ENCODE data around the gene AGRP.
"Not testable (repeated sequence)": the region's sequence is repeated elsewhere in the genome, so short reads cannot be mapped to it uniquely, and the experiment has no call there.

AGRP gene

DNA sequence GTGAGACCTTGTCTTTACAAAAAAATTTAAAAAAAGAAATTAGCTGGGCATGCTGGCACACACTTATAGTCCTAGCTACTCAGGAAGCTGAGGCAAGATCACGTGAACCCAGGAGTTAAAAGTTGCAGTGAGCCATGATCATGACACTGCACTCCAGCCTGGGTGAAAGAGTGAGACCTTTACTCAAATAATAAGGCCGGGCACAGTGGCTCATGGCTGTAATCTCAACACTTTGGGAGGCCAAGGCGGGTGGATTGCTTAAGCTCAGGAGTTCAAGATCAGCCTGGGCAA, 33.8 kb upstream of the AGRP start:
- no peak for ATAC-seq
- Mint-ChIP-seq H3K4me3 (no peak overlapping the region), H3K4me1 (peaks cover 42% of the 10 kb centered on the region), H3K27me3 (no peaks in the 10 kb centered on the region), H3K27ac (no peak overlapping the region), H3K36me3 (ENCODE audit: low read depth) (no peaks in the 10 kb centered on the region), H3K9me3 (no peaks in the 10 kb centered on the region)
- no peak for DNase-seq

DNA sequence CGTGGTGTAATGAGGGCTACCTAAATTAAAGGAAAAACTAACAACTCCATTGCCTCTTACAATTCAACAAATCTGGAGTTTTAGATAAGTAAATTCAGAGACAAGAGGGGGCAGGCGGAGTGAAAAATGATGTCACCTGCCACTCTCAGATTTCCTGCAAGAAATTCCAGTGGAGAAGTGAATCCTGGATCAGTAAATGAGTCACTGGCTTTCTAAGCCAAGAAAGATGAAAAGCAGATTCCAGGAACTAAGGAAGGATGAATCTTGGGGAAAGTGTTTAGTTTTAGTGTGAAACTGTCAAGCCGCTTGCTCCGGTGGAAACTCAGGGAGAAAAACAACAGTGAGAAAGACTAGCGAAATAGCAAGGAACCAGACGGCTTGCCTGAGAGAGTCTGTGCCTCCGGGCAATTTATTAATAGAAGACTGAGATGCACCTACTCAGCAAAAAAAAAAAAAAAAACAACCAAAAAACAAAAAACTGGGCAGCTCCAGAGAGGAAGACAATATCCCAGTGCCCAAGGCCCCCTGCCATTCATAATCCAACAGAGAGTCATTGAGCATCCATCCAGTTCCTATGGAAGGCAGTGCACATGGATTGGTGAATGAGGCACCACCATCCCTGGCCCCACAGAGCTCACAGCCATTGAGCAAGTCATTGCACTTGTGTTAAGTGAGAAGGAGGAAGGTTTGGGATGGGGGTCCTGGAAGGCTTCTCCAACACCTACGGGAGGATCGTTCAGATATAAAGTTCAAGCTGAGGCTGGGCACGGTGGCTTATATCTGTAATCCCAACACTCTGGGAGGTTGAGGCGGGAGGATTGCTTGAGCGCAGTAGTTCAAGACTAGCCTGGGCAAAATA, 33.2 kb upstream of the AGRP start:
- no peak for DNase-seq
- no peak overlapping the region for H3K4me3 Mint-ChIP-seq
- no peak for ATAC-seq
- H3K27me3 Mint-ChIP-seq, result no peaks in the 10 kb centered on the region
- H3K4me1 Mint-ChIP-seq, result peaks cover 38% of the 10 kb centered on the region
- no peaks in the 10 kb centered on the region for H3K9me3 Mint-ChIP-seq
- H3K27ac Mint-ChIP-seq, result peak overlapping the region; percentile 23
- H3K36me3 Mint-ChIP-seq (ENCODE audit: low read depth), result no peaks in the 10 kb centered on the region

DNA sequence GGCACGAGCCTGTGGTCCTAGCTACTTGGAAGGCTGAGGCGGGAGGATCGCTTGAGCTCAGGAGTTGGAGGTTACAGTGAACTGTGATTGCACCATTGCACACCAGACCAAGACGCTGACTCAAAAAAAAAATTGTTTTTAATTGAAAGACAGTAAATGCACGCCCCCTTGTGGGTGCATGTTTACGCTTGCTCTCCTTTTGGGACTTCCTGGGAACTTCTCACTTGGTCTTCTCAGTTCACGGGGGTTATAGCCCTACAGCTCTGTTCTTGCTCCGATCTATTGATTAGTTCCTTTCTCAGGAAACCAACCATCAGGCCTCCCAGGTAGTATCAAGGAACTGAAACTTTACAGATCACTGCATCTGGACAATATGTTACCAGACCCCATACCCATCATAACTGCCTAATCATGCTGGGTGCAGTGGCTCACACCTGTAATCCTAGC, 31.1 kb upstream of the AGRP start:
- Mint-ChIP-seq H3K27ac (peak overlapping the region; percentile 25), H3K4me3 (no peak overlapping the region), H3K36me3 (ENCODE audit: low read depth) (no peaks in the 10 kb centered on the region), H3K27me3 (no peaks in the 10 kb centered on the region), H3K9me3 (no peaks in the 10 kb centered on the region), H3K4me1 (peaks cover 27% of the 10 kb centered on the region)
- DNase-seq (peak; percentile 80), ATAC-seq (peak; percentile 82)

DNA sequence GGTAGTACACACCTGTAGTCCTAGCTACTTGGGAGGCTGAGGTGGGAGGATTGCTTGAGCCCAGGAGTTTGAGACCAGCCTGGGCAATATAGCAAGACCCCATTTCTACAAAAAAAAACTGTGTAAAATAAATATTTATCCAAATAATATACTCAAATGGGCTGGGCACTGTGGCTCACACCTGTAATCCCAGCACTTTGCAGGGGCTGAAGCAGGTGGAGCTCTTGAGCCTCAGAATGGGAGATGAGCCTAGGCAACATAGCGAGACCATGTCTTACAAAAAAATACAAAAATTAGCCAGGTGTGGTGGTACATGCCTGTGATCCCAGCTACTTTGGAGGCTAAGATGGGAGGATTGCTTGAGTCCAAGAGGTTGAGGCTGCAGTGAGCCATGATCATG, 30.5 kb upstream of the AGRP start:
- DNase-seq; ATAC-seq; H3K36me3 Mint-ChIP-seq (ENCODE audit: low read depth); H3K4me3 Mint-ChIP-seq; H3K9me3 Mint-ChIP-seq; H3K27ac Mint-ChIP-seq; H3K27me3 Mint-ChIP-seq: not testable (repeated sequence)
- H3K4me1 Mint-ChIP-seq, result peaks cover 27% of the 10 kb centered on the region

DNA sequence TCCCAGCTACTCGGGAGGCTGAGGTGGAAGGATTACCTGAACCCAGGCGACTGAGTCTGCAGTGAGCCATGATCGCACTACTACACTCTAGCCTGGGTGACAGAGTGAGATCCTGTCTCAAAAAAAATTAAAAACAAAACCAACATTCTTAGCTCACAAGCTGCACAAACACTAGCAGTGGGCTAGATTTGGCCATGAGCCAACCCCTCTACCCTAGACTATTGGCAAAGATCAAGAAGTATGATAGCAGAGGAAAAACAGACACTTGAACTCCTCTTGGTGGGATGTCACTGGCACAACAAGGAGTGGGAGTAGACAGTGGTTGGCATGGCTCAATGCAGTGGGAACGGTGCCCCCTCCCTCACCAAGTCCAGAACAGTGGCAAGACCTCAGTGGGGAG, 25.7 kb upstream of the AGRP start:
- Mint-ChIP-seq H3K36me3 (ENCODE audit: low read depth) (peaks cover 3% of the 10 kb centered on the region), H3K4me3 (no peak overlapping the region), H3K9me3 (no peaks in the 10 kb centered on the region), H3K27ac (no peak overlapping the region), H3K4me1 (peaks cover 40% of the 10 kb centered on the region), H3K27me3 (no peaks in the 10 kb centered on the region)
- ATAC-seq (no peak), DNase-seq (no peak)

DNA sequence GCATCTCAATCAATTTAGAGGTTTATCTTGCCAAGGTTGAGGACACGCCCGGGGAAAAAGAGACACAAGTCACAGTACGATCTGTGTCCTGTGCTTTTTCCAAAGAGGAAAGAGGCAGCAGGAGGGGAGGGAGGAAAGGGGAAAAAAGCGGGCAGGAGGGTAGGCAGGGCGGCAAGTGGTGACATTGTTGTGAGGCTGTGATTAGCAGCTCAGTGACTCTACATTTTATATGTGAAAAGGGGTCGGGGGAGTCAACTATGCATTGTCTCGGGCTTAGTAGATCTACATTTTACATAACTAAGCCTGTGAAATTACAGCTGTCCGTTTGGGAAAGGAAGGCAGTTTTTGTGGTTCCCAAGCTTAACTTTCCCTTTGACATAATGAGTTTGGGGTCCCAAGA, 23.1 kb upstream of the AGRP start:
- Mint-ChIP-seq H3K27ac (no peak overlapping the region), H3K9me3 (no peaks in the 10 kb centered on the region), H3K36me3 (ENCODE audit: low read depth) (peaks cover 3% of the 10 kb centered on the region), H3K4me3 (no peak overlapping the region), H3K4me1 (peaks cover 47% of the 10 kb centered on the region), H3K27me3 (no peaks in the 10 kb centered on the region)
- DNase-seq (no peak), ATAC-seq (no peak)

DNA sequence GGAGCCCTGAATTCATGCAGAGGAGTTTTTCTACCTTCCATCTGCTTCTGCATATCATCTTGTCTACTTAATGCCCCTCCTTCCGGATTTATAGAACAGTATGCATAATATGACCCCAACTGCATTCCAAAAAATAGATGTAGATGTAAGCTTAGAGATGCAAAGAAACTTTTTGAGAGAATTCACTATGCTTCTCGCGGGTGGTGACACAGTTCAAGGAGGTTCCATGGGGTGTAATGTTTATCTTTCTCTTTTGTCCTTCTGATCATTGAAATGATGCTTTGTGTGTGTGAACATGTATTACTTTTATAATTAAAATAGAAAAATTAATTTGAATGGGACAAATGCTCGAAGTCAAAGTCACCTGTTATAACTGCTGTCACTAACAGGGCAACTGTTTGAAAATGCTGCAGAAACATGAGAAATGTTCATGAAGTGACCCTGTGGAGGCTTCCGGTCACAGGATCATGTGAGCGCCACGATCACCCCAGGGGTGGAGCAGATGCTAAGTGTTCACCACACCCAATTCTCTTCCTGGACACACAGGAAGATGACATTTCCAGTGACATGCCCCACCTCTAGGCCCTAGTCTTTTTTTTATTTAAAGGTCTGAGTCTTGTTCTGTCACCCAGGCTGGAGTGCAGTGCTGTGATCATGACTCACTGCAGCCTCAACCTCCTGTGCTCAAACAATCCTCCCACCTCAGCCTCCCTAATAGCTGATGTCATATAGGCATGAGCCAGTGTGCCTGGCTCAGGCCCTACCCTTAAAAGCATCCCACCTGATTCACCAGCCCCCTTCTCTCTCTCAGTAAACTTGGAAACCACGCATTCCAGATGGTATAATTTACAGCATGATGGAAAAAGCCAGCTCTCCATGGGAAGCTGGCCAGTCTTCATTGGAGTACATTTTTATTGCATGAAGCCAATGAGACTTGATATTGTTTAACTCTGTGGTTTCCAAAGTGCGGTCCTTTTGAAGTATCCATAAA, 21.0 kb upstream of the AGRP start:
- no peaks in the 10 kb centered on the region for H3K27me3 Mint-ChIP-seq
- DNase-seq, result peak; percentile 33
- H3K27ac Mint-ChIP-seq, result peak overlapping the region; percentile 60
- no peaks in the 10 kb centered on the region for H3K9me3 Mint-ChIP-seq
- H3K4me1 Mint-ChIP-seq, result peaks cover 44% of the 10 kb centered on the region
- H3K36me3 Mint-ChIP-seq (ENCODE audit: low read depth), result peaks cover 6% of the 10 kb centered on the region
- ATAC-seq, result peak; percentile 93
- H3K4me3 Mint-ChIP-seq, result no peak overlapping the region

DNA sequence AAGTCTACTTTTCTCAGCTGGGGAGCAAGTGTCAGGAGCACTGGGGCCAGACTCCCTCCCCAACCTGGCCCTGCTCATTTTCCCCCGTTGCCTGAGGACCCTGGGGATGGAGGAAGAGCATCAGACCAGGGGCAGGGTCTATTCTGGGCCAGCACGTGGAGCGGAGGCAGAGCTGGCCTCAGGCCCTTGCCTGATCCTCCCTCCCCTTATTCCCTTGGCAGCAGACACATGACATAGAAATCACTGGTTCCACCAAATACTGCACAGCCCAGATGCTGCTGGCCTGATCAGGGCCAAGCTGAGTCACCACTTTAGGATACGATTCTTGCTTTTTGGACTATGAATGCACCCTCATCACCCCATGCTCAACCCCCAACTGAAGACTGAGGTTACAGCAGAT, 15.8 kb upstream of the AGRP start:
- no peak overlapping the region for H3K27ac Mint-ChIP-seq
- H3K27me3 Mint-ChIP-seq, result no peaks in the 10 kb centered on the region
- H3K4me1 Mint-ChIP-seq, result peaks cover 8% of the 10 kb centered on the region
- no peak for ATAC-seq
- H3K4me3 Mint-ChIP-seq, result no peak overlapping the region
- H3K36me3 Mint-ChIP-seq (ENCODE audit: low read depth), result peaks cover 2% of the 10 kb centered on the region
- DNase-seq, result no peak
- no peaks in the 10 kb centered on the region for H3K9me3 Mint-ChIP-seq

DNA sequence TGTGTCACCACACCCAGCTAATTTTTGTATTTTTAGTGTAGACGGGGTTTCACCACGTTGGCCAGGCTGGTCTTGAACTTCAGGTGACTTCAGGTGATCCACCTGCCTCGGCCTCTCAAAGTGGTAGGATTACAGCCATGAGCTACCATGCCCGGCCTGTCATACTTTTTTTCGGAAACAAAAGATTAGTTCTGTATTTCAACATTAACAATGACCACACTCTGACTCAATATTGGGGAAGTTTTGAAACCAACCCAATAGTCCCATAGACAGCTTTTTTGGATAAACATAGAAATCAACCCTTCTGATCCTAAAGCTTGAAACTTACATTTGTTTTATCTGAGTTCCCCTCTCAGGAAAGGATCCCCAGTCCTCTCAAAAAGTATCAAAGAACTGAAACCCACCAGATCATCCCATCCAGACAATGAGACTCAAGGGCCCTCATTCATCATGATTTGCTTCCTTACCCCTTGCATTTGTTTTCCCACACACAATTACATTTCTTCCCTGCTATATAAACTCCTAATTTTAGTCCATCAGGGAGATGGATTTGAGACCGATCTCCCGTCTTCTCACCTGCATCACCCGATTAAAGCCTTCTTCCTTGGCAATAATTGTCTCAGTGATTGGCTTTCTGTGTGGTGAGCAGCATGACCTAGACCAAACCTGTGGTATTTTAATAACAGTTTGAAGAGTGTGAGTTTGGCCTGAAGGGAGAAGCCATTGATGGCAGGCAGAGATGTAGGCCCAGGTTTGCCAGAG, 7.2 kb upstream of the AGRP start:
- no peak for ATAC-seq
- Mint-ChIP-seq H3K4me1 (peaks cover 15% of the 10 kb centered on the region), H3K9me3 (no peaks in the 10 kb centered on the region), H3K4me3 (no peak overlapping the region), H3K36me3 (ENCODE audit: low read depth) (peaks cover 2% of the 10 kb centered on the region), H3K27ac (peak overlapping the region; percentile 8), H3K27me3 (no peaks in the 10 kb centered on the region)
- no peak for DNase-seq

DNA sequence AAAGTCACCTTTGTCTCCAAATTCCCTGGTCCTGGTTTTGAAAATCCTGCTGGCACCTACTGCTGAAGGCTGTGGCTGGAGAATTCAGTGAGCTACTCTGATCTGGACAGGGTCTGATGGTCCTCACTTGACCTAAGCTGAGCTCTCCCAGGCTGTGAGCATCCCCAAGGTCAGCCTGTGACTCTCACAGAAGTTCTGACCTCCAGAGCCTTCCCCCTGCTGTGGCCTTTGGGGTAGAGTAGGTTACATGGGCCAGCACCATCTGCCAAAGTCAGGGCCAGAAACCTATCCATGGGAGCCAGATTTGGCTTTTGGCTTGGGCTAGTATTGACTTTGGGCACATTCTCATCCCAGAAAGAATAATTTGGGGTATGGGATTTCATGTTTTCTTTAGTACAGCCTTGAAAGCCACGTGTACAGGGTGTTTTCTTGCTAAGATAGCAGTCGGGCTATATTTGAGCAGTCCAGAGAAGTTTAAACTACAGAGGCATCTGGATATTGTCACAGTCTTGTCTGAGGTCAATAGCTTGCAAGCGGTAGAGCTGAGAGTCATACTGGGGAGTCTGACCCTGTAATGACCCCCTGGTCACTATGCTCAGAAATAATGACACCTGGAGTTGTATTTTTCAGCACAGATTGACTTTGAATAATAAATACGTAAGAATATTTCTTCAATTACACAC, 6.2 kb upstream of the AGRP start:
- ATAC-seq, result no peak
- Mint-ChIP-seq H3K4me3 (no peak overlapping the region), H3K9me3 (no peaks in the 10 kb centered on the region), H3K27ac (peak overlapping the region; percentile 33), H3K36me3 (ENCODE audit: low read depth) (peaks cover 4% of the 10 kb centered on the region), H3K4me1 (peaks cover 15% of the 10 kb centered on the region), H3K27me3 (no peaks in the 10 kb centered on the region)
- no peak for DNase-seq

DNA sequence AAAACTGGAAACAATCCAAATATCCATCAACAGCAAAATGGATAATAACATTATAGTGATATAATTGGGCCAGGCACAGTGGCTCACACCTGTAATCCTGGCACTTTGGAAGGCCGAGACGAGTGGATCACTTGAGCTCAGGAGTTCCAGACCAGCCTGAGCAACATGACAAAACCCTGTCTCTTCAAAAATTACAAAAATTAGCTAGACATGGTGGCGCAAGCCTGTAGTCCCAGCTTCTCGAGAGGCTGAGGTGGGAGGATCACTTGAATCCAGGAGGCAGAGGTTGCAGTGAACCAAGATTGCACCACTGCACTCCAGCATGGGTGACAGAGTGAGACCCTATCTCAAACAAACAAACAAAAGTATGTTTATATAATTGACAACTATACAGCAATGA, 4.2 kb upstream of the AGRP start:
- H3K4me3 Mint-ChIP-seq, H3K27me3 Mint-ChIP-seq, DNase-seq, ATAC-seq, H3K9me3 Mint-ChIP-seq: not testable (repeated sequence)
- Mint-ChIP-seq H3K27ac (peak overlapping the region; percentile 26), H3K4me1 (peaks cover 18% of the 10 kb centered on the region), H3K36me3 (ENCODE audit: low read depth) (peaks cover 10% of the 10 kb centered on the region)

DNA sequence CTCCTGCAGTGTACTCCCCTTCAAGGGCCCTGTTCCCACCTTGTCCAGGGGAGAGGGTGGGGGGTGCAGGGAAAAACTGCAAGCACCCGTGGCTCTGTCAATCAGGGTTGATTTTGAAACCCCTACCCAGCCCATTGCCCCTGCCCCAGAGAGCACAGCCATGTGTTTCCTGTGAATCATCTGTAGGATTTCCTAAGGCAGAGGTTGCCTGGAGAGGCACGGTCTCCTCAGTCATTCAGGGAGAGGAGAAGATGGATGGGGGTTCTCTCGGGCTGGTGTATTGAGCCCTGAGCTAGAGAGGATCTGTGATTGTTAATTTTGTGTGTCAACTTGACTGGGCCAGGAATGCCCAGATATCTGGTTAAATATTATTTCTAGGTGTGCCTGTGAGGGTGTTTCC, 3.5 kb upstream of the AGRP start:
- H3K36me3 Mint-ChIP-seq (ENCODE audit: low read depth), result peaks cover 11% of the 10 kb centered on the region
- no peak overlapping the region for H3K27ac Mint-ChIP-seq
- H3K27me3 Mint-ChIP-seq, result no peaks in the 10 kb centered on the region
- H3K4me1 Mint-ChIP-seq, result peaks cover 21% of the 10 kb centered on the region
- ATAC-seq (no peak), DNase-seq (no peak)
- H3K4me3 Mint-ChIP-seq, result no peak overlapping the region
- H3K9me3 Mint-ChIP-seq, result no peaks in the 10 kb centered on the region

DNA sequence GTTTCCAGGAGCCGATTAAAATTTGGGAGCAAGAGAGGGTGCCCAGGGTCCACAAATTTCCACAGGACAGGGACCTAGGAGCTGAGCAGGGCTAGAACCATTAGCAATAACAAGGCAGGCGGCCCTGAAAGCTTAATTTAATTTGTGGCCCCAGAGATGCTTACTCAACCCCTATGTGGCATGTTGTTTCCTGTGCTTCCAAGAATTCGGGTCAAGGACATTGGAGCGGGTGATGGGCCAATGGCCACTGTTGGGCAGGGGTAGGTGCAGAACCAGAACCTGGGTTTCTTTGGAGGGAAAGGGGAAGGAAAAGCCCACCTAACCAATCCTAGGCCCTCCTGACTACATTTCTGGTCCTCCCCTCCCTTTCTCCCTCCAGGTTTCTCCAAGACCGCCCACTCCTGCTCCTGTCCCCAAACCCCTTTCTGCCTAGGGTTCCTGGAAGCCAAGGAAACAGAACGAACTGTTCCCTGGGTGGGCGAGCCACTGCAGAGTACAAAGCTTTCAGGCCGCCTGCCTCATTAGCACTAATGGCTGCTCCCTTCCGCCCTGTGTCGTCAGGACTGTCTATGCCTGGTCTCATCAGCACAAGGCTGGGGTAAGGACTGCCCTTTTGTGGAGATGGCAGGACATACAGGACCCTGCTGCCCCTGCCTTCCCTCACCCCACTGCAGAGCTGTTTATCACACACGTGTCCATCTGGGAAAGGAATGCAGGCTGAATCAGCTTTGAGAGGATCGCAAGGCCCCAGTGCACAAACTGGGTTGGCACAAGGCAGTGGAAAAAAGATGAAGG, 581 bp upstream of the AGRP start:
- Mint-ChIP-seq H3K4me3 (no peak overlapping the region), H3K36me3 (ENCODE audit: low read depth) (peaks cover 11% of the 10 kb centered on the region), H3K27me3 (no peaks in the 10 kb centered on the region), H3K27ac (no peak overlapping the region), H3K4me1 (peaks cover 29% of the 10 kb centered on the region), H3K9me3 (no peaks in the 10 kb centered on the region)
- no peak for ATAC-seq
- no peak for DNase-seq

Measured in activated naive CD8-positive, alpha-beta T cell treated with anti-CD3 and anti-CD28 coated beads, Interleukin-2, amount 50 U/mL, for 24 hours (primary cell).